Fibroblast of lung (primary cell): ENCODE results near the gene ABHD18.
"Not testable (repeated sequence)": the region's sequence is repeated elsewhere in the genome, so short reads cannot be mapped to it uniquely, and the experiment has no call there.

Source experiments
- EZH2 ChIP-seq: IDR thresholded peaks from 2 replicates; pipeline ENCODE4 v1.5.1; 2012; ENCODE audit warnings: low read length, control low read depth, mild to moderate bottlenecking; ENCODE audit errors: missing control alignments
- TF ChIP-seq, protein P1 (sequence below), 2 donors: IDR thresholded peaks in 1 of 2; conservative IDR thresholded peaks in 1 of 2; 1 replicate in 1 of 2; 2 replicates in 1 of 2; pipeline ENCODE4 v1.5.1; 2011 to 2012; ENCODE audit warnings: low read length in 2 of 2, control low read depth in 1 of 2, inconsistent platforms in 1 of 2, low read depth in 1 of 2, mild to moderate bottlenecking in 1 of 2

DNA sequence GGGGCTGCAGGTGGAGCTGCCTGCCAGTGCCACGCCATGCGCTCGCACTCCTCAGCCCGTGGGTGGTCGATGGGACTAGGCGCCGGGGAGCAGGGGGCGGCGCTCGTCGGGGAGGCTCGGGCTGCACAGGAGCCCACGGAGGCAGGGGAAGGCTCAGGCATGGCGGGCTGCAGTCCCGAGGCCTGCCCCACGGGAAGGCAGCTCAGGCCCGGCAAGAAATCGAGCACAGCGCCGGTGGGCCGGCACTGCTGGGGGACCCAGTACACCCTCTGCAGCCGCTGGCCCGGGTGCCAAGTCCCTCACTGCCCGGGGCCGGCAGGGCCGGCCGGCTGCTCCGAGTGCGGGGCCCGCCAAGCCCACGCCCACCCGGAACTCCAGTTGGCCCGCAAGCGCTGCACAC is 82.3 kb downstream of the ABHD18 start:
- TF ChIP-seq, protein P1, sequence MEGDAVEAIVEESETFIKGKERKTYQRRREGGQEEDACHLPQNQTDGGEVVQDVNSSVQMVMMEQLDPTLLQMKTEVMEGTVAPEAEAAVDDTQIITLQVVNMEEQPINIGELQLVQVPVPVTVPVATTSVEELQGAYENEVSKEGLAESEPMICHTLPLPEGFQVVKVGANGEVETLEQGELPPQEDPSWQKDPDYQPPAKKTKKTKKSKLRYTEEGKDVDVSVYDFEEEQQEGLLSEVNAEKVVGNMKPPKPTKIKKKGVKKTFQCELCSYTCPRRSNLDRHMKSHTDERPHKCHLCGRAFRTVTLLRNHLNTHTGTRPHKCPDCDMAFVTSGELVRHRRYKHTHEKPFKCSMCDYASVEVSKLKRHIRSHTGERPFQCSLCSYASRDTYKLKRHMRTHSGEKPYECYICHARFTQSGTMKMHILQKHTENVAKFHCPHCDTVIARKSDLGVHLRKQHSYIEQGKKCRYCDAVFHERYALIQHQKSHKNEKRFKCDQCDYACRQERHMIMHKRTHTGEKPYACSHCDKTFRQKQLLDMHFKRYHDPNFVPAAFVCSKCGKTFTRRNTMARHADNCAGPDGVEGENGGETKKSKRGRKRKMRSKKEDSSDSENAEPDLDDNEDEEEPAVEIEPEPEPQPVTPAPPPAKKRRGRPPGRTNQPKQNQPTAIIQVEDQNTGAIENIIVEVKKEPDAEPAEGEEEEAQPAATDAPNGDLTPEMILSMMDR (conservative IDR thresholded peaks at IDR 0.05 in 1 of 2, IDR thresholded peaks at IDR 0.05 in 1 of 2; ENCODE audit: low read depth in 1 of 2, low read length in 2 of 2): not testable (repeated sequence)
- TF ChIP-seq EZH2: not testable (repeated sequence)
